CD4-positive, alpha-beta T cell (primary cell): ENCODE data around the gene MLYCD. TPM values are rescaled to one million over a fixed set of nuclear protein-coding genes. Genes with fewer than 3 reads are reported as not detected.

Source experiments
- ATAC-seq: fragments of 200-7000 bp; cut with Tn5 transposase; one replicate; pipeline ENCODE4 v1.10.0; 2022; ENCODE audit warnings: mild to moderate bottlenecking; ENCODE audit not compliant: poor library complexity
- CTCF ChIA-PET: fragments of 350-600 bp; sonication (Branson Sonifier 250); formaldehyde crosslinking; loops from one replicate; lab custom pipeline; 2021; ENCODE audit warnings: antibody characterized with exemption, inconsistent platforms; lab: Charles Lee
- POLR2A ChIA-PET: fragments of 350-600 bp; sonication (Branson Sonifier 250); formaldehyde crosslinking; loops from one replicate; lab custom pipeline; 2021; ENCODE audit warnings: antibody characterized with exemption, inconsistent platforms; lab: Charles Lee
- DNase-seq, 14 experiments: peaks; one replicate each; pipeline ENCODE4 v3.0.0-alpha.2; 2013 to 2020; ENCODE audit warnings: mixed read lengths in 2 of 14
- H3K27ac ChIP-seq, 2 donors: one replicate each; pipeline versions ENCODE4 v1.5.1 to v1.7.0; 2013; ENCODE audit warnings: low read length in 2 of 2, low read depth in 1 of 2, mild to moderate bottlenecking in 1 of 2
- H3K27me3 ChIP-seq, 2 experiments: 1 replicate in 1 of 2; 2 replicates in 1 of 2; pipeline versions ENCODE4 v1.6.1 to v1.7.0; 2013; ENCODE audit warnings: low read length in 2 of 2, control low read depth in 1 of 2, mild to moderate bottlenecking in 1 of 2, moderate library complexity in 1 of 2; ENCODE audit not compliant: insufficient read depth in 2 of 2, control insufficient read depth in 1 of 2
- H3K36me3 ChIP-seq: one replicate; pipeline ENCODE4 v1.6.1; 2013; ENCODE audit warnings: low read length, control low read depth; ENCODE audit not compliant: insufficient read depth
- H3K4me1 ChIP-seq: one replicate; pipeline ENCODE4 v1.6.1; 2013; ENCODE audit warnings: low read length, control low read depth; ENCODE audit not compliant: insufficient read depth
- H3K4me3 ChIP-seq: one replicate; pipeline ENCODE4 v1.5.1; 2013; ENCODE audit warnings: mild to moderate bottlenecking, low read length, moderate library complexity
- H3K9me3 ChIP-seq, 2 experiments: 1 replicate in 1 of 2; 2 replicates in 1 of 2; pipeline versions ENCODE4 v1.6.1 to v1.7.0; 2013; ENCODE audit warnings: low read length in 2 of 2, mild to moderate bottlenecking in 2 of 2, control low read depth in 1 of 2, moderate library complexity in 1 of 2; ENCODE audit not compliant: control insufficient read depth in 1 of 2, insufficient read depth in 1 of 2
- H3K27ac Mint-ChIP-seq: one replicate; pipeline ENCODE4 v1.8.0; 2020; ENCODE audit warnings: mixed read lengths
- H3K27me3 Mint-ChIP-seq: one replicate; pipeline ENCODE4 v1.8.0; 2021; ENCODE audit warnings: mixed read lengths
- H3K36me3 Mint-ChIP-seq: one replicate; pipeline ENCODE4 v1.8.0; 2021; ENCODE audit warnings: low read depth, mixed read lengths
- H3K4me1 Mint-ChIP-seq: one replicate; pipeline ENCODE4 v1.8.0; 2021; ENCODE audit warnings: low read depth, mixed read lengths
- H3K4me3 Mint-ChIP-seq: one replicate; pipeline ENCODE4 v1.8.0; 2020; ENCODE audit warnings: mild to moderate bottlenecking, mixed read lengths
- H3K9me3 Mint-ChIP-seq: one replicate; pipeline ENCODE4 v1.8.0; 2020; ENCODE audit warnings: mixed read lengths
- intact Hi-C, 2 experiments: fragments of 100-400 bp; cut with DNase I in 1 of 2; cut with micrococcal nuclease in 1 of 2; formaldehyde crosslinking; loops; one replicate each; pipeline versions ENCODE4 v1.15.1 to v1.9.0; 2023 to 2025; cut with DNase I, micrococcal nuclease
- total RNA-seq, 174 experiments: library from RNA in 2 of 174; stranded (reverse) in 2 of 174; gene quantifications; one replicate each; pipeline ENCODE4 v1.2.3 and lab custom pipeline; 2021 to 2026
- TF ChIP-seq, protein P1 (sequence below): fragments of 200-600 bp; IDR thresholded peaks from one replicate; pipeline ENCODE4 v1.8.0; 2022; ENCODE audit warnings: antibody characterized with exemption, mild to moderate bottlenecking

MLYCD gene
- total RNA-seq, 2 experiments from 2014 or later, result 4.7 to 5.3 TPM

DNA sequence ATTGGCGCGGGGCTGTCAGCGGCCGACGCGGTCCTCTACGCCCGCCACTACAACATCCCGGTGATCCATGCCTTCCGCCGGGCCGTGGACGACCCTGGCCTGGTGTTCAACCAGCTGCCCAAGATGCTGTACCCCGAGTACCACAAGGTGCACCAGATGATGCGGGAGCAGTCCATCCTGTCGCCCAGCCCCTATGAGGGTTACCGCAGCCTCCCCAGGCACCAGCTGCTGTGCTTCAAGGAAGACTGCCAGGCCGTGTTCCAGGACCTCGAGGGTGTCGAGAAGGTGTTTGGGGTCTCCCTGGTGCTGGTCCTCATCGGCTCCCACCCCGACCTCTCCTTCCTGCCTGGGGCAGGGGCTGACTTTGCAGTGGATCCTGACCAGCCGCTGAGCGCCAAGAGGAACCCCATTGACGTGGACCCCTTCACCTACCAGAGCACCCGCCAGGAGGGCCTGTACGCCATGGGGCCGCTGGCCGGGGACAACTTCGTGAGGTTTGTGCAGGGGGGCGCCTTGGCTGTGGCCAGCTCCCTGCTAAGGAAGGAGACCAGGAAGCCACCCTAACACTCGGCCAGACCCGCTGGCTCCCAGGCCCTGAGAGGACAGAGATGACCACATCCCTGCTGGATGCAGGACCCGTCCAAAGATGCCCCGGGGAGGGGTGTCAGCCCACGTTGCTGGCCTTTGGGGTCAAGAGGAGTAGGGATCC, 66.7 kb downstream of the MLYCD start:
- H3K4me1 Mint-ChIP-seq, result no peaks in the 10 kb centered on the region
- no peaks in the 10 kb centered on the region for H3K4me1 ChIP-seq
- no peaks in the 10 kb centered on the region for H3K36me3 ChIP-seq
- CTCF ChIA-PET, result interaction anchor here (0.5 kb wide), 1 partner anchor 191 kb away, joined by 3 read pairs; no protein-coding TSS in a partner anchor
- intact Hi-C loops, result no loop called here
- TF ChIP-seq, protein P1, sequence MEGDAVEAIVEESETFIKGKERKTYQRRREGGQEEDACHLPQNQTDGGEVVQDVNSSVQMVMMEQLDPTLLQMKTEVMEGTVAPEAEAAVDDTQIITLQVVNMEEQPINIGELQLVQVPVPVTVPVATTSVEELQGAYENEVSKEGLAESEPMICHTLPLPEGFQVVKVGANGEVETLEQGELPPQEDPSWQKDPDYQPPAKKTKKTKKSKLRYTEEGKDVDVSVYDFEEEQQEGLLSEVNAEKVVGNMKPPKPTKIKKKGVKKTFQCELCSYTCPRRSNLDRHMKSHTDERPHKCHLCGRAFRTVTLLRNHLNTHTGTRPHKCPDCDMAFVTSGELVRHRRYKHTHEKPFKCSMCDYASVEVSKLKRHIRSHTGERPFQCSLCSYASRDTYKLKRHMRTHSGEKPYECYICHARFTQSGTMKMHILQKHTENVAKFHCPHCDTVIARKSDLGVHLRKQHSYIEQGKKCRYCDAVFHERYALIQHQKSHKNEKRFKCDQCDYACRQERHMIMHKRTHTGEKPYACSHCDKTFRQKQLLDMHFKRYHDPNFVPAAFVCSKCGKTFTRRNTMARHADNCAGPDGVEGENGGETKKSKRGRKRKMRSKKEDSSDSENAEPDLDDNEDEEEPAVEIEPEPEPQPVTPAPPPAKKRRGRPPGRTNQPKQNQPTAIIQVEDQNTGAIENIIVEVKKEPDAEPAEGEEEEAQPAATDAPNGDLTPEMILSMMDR, result no peak
- no peak overlapping the region for H3K4me3 ChIP-seq
- peaks cover 21% of the 10 kb centered on the region for H3K27me3 Mint-ChIP-seq
- DNase-seq, result no peak
- POLR2A ChIA-PET, result no interaction called here
- H3K36me3 Mint-ChIP-seq, result no peaks in the 10 kb centered on the region
- H3K27me3 ChIP-seq, result peaks cover 10 to 20% of the 10 kb centered on the region in 2 experiments
- no peaks in the 10 kb centered on the region for H3K9me3 Mint-ChIP-seq
- no peak overlapping the region for H3K4me3 Mint-ChIP-seq
- H3K27ac Mint-ChIP-seq, result no peak overlapping the region
- no peak overlapping the region for H3K27ac ChIP-seq
- no peak for ATAC-seq
- H3K9me3 ChIP-seq, result peaks cover 0 to 11% of the 10 kb centered on the region in 2 experiments

DNA sequence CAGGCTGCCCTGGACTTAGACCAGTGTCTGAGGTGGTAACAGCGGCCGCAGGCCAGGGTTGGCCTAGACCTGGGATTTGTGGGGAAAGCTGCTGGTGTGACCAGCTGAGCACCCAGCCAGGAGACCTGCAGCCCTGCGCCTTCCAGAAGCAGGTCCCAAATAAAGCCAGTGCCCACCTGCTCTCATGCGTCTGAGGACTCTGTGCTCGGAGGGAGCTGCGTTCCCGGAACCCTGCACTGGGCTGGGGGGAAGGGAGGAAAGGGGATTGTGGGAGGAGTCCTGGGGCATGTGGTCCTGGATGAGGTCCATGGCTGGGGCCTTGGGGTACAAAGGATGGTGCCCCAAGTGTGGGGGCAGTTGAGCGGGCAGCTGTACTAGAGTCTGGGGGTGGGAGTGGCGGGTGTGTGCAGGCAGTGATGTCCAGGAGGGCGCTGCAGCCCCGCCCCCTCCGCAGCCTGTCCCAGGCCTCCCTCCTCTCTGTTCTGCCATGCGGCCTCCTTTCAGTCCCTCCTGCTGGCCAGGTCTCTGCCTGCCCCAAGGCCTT, 67.3 kb downstream of the MLYCD start:
- no peak for ATAC-seq
- ChIA-PET POLR2A (no interaction called here), CTCF (no interaction called here)
- intact Hi-C loops, result no loop called here
- no peaks in the 10 kb centered on the region for H3K4me1 ChIP-seq
- TF ChIP-seq, protein P1, result no peak
- no peaks in the 10 kb centered on the region for H3K36me3 Mint-ChIP-seq
- H3K36me3 ChIP-seq, result no peaks in the 10 kb centered on the region
- H3K4me1 Mint-ChIP-seq, result no peaks in the 10 kb centered on the region
- H3K27me3 Mint-ChIP-seq, result peaks cover 21% of the 10 kb centered on the region
- peaks cover 10 to 21% of the 10 kb centered on the region in 2 experiments for H3K27me3 ChIP-seq
- H3K9me3 ChIP-seq, result peaks cover 0 to 11% of the 10 kb centered on the region in 2 experiments
- no peak overlapping the region for H3K4me3 Mint-ChIP-seq
- no peak for DNase-seq
- H3K4me3 ChIP-seq, result no peak overlapping the region
- no peak overlapping the region for H3K27ac Mint-ChIP-seq
- H3K9me3 Mint-ChIP-seq, result no peaks in the 10 kb centered on the region
- H3K27ac ChIP-seq, result no peak overlapping the region

DNA sequence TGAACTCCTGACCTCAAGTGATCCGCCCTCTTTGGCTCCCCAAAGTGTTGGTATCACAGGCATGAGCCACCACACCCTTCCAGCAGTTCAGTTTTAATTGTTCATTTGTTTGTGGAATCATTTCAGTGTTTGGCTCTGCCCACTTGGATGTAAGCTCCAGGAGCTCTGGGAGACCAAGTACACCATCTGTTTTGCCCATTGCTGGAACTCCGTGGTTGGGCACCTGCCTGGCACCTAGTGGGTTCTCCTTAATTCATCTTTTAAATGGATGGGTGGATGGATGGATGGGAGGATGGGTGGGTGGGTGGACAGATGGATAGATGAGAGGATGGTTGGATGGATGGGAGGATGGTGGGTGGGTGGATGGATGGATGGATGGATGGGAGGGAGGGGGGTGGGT, 68.2 kb downstream of the MLYCD start:
- POLR2A ChIA-PET, result no interaction called here
- H3K4me1 ChIP-seq, result no peaks in the 10 kb centered on the region
- no peak overlapping the region for H3K27ac ChIP-seq
- Mint-ChIP-seq H3K36me3 (no peaks in the 10 kb centered on the region), H3K27ac (no peak overlapping the region), H3K4me3 (no peak overlapping the region), H3K9me3 (no peaks in the 10 kb centered on the region), H3K27me3 (peaks cover 21% of the 10 kb centered on the region), H3K4me1 (no peaks in the 10 kb centered on the region)
- DNase-seq (no peak), ATAC-seq (no peak)
- peaks cover 0 to 11% of the 10 kb centered on the region in 2 experiments for H3K9me3 ChIP-seq
- no peaks in the 10 kb centered on the region for H3K36me3 ChIP-seq
- CTCF ChIA-PET, result no interaction called here
- H3K27me3 ChIP-seq, result peaks cover 10 to 23% of the 10 kb centered on the region in 2 experiments
- intact Hi-C loops, result no loop called here
- no peak overlapping the region for H3K4me3 ChIP-seq
- TF ChIP-seq, protein P1, result no peak
